HEK293 (cell line): ENCODE results near the gene FOXS1.

Experiments used
- CTCF ChIA-PET: fragments of 350-600 bp; formaldehyde crosslinking; extraction: SDS; loops from one replicate; lab custom pipeline; 2021; ENCODE audit warnings: antibody characterized with exemption; lab: Yijun Ruan, JAX
- POLR2A ChIA-PET: fragments of 300-600 bp; formaldehyde crosslinking; extraction: SDS; loops from one replicate; lab custom pipeline; 2020; ENCODE audit warnings: antibody characterized with exemption, inconsistent platforms; lab: Yijun Ruan, JAX
- H3K27ac ChIP-seq: fragments of 200-500 bp; sonication (Bioruptor generic); 2 replicates; pipeline ENCODE4 v1.5.1; 2014; ENCODE audit warnings: low read depth, low read length, control low read depth, inconsistent platforms; ENCODE audit errors: extremely low read depth
- H3K36me3 ChIP-seq, 2 experiments: fragments of 200-500 bp in 1 of 2; sonication (Bioruptor generic) in 1 of 2; 1 replicate in 1 of 2; 2 replicates in 1 of 2; pipeline ENCODE4 v1.5.1; 2014 to 2017; ENCODE audit warnings: inconsistent platforms in 2 of 2, low read length in 2 of 2; ENCODE audit not compliant: control insufficient read depth in 2 of 2, insufficient read depth in 1 of 2
- H3K4me1 ChIP-seq: fragments of 200-500 bp; sonication (Bioruptor generic); 2 replicates; pipeline ENCODE4 v1.5.1; 2014; ENCODE audit warnings: mild to moderate bottlenecking, low read length, inconsistent platforms; ENCODE audit not compliant: control insufficient read depth, insufficient read depth
- H3K4me3 ChIP-seq: 2 replicates; pipeline ENCODE4 v1.5.1; 2011; ENCODE audit warnings: low read depth, mild to moderate bottlenecking, control low read depth, low read length, moderate library complexity
- H3K9me3 ChIP-seq: fragments of 200-500 bp; sonication (Bioruptor generic); 2 replicates; pipeline ENCODE4 v1.5.1; 2014; ENCODE audit warnings: low read depth, low read length, inconsistent platforms; ENCODE audit not compliant: control insufficient read depth, insufficient read depth
- ATF2 ChIP-seq: fragments of 450-650 bp; formaldehyde crosslinking; IDR thresholded peaks from 2 replicates; pipeline ENCODE4 v1.5.1; 2016; ENCODE audit warnings: missing biosample characterization, missing genetic modification characterization, low read depth
- CTCF ChIP-seq: fragments of 450-650 bp; formaldehyde crosslinking; IDR thresholded peaks from 2 replicates; pipeline ENCODE4 v1.5.1; 2016; ENCODE audit warnings: missing biosample characterization, missing genetic modification characterization
- GLIS2 ChIP-seq: fragments of 450-650 bp; formaldehyde crosslinking; IDR thresholded peaks from 2 replicates; pipeline ENCODE4 v1.5.1; 2016; ENCODE audit warnings: missing biosample characterization, missing genetic modification characterization
- PRDM1 ChIP-seq: fragments of 450-650 bp; formaldehyde crosslinking; IDR thresholded peaks from 2 replicates; pipeline ENCODE4; 2016; ENCODE audit warnings: missing biosample characterization, missing genetic modification characterization
- REPIN1 ChIP-seq: fragments of 450-650 bp; formaldehyde crosslinking; IDR thresholded peaks from 2 replicates; pipeline ENCODE4 v1.5.1; 2017; ENCODE audit warnings: missing biosample characterization, missing genetic modification characterization, low read depth
- SALL2 ChIP-seq: fragments of 450-650 bp; formaldehyde crosslinking; IDR thresholded peaks from 2 replicates; pipeline ENCODE4 v1.5.0; 2017; ENCODE audit warnings: missing biosample characterization, mild to moderate bottlenecking, missing genetic modification characterization, borderline replicate concordance
- YY1 ChIP-seq: fragments of 450-650 bp; formaldehyde crosslinking; IDR thresholded peaks from 2 replicates; pipeline ENCODE4 v1.5.1; 2018; ENCODE audit warnings: missing biosample characterization, missing genetic modification characterization
- ZBTB21 ChIP-seq: fragments of 450-650 bp; formaldehyde crosslinking; IDR thresholded peaks from 2 replicates; pipeline ENCODE4 v1.5.1; 2017; ENCODE audit warnings: missing biosample characterization, missing genetic modification characterization
- ZNF10 ChIP-seq: fragments of 450-650 bp; formaldehyde crosslinking; IDR thresholded peaks from 2 replicates; pipeline ENCODE4 v1.5.1; 2017; ENCODE audit warnings: missing biosample characterization, missing genetic modification characterization
- ZNF169 ChIP-seq: fragments of 450-650 bp; formaldehyde crosslinking; IDR thresholded peaks from 2 replicates; pipeline ENCODE4 v1.5.1; 2016; ENCODE audit warnings: missing biosample characterization, missing genetic modification characterization
- ZNF2 ChIP-seq: fragments of 450-650 bp; formaldehyde crosslinking; IDR thresholded peaks from 2 replicates; pipeline ENCODE4 v1.5.1; 2016; ENCODE audit warnings: missing biosample characterization, missing genetic modification characterization
- ZNF266 ChIP-seq: fragments of 450-650 bp; formaldehyde crosslinking; IDR thresholded peaks from 2 replicates; pipeline ENCODE4 v1.5.1; 2016; ENCODE audit warnings: missing biosample characterization, missing genetic modification characterization, low read depth
- ZNF37A ChIP-seq: fragments of 450-650 bp; IDR thresholded peaks from 2 replicates; pipeline ENCODE4 v1.5.1; 2018; ENCODE audit warnings: missing biosample characterization, missing genetic modification characterization
- ZNF473 ChIP-seq: fragments of 450-650 bp; formaldehyde crosslinking; IDR thresholded peaks from 2 replicates; pipeline ENCODE4 v1.5.1; 2017; ENCODE audit warnings: missing biosample characterization, missing genetic modification characterization
- ZNF48 ChIP-seq: fragments of 450-650 bp; formaldehyde crosslinking; IDR thresholded peaks from 2 replicates; pipeline ENCODE4 v1.5.1; 2016; ENCODE audit warnings: missing biosample characterization, missing genetic modification characterization
- ZNF529 ChIP-seq: fragments of 450-650 bp; formaldehyde crosslinking; IDR thresholded peaks from 2 replicates; pipeline ENCODE4 v1.5.1; 2017; ENCODE audit warnings: missing genetic modification characterization, missing biosample characterization; ENCODE audit not compliant: insufficient replicate concordance
- ZNF580 ChIP-seq: fragments of 450-650 bp; formaldehyde crosslinking; IDR thresholded peaks from 2 replicates; pipeline ENCODE4 v1.5.1; 2016; ENCODE audit warnings: missing biosample characterization, missing genetic modification characterization
- ZNF623 ChIP-seq: fragments of 450-650 bp; formaldehyde crosslinking; IDR thresholded peaks from 2 replicates; pipeline ENCODE4 v1.5.1; 2016; ENCODE audit warnings: missing biosample characterization, missing genetic modification characterization
- ZSCAN16 ChIP-seq: fragments of 450-650 bp; formaldehyde crosslinking; IDR thresholded peaks from 2 replicates; pipeline ENCODE4 v1.5.1; 2016; ENCODE audit warnings: missing biosample characterization, missing genetic modification characterization
- ZSCAN30 ChIP-seq: fragments of 450-650 bp; IDR thresholded peaks from 2 replicates; pipeline ENCODE4 v1.5.1; 2018; ENCODE audit warnings: missing biosample characterization, mild to moderate bottlenecking, missing genetic modification characterization, moderate library complexity

Gene FOXS1

GRCh38 chr20:31843881-31844280 is 1.5 kb downstream of the FOXS1 start:
- CTCF ChIA-PET, result interaction anchor here (0.6 to 3.7 kb wide), 5 partner anchors 9 to 188 kb away, joined by 3 to 17 read pairs (median 6); partner anchors contain the start of gene PDRG1
- TF ChIP-seq ZSCAN30 (tag by site-specific recombination) (no peak), CTCF (tag by site-specific recombination) (no peak), ZNF169 (no peak), ZNF48 (tag by site-specific recombination) (no peak), REPIN1 (tag by site-specific recombination) (no peak), ATF2 (tag by site-specific recombination) (no peak), ZNF10 (tag by site-specific recombination) (no peak), YY1 (no peak), ZBTB21 (no peak), PRDM1 (tag by site-specific recombination) (0 out of 2 replicates have a peak, but pooled peaks have one; percentile 52), GLIS2 (0 out of 2 replicates have a peak, but pooled peaks have one; percentile 41), ZNF473 (no peak), ZNF580 (tag by site-specific recombination) (no peak)
- POLR2A ChIA-PET, result no interaction called here

GRCh38 chr20:31843288-31843687 is 2.1 kb downstream of the FOXS1 start:
- TF ChIP-seq ZNF529 (tag by site-specific recombination) (no peak), ZNF623 (tag by site-specific recombination) (no peak), SALL2 (tag by site-specific recombination) (no peak), ZNF2 (tag by site-specific recombination) (no peak), ZSCAN16 (tag by site-specific recombination) (no peak), ZNF266 (no peak), ZNF37A (tag by site-specific recombination) (no peak)
- no peaks in the 10 kb centered on the region for H3K36me3 ChIP-seq
- no peaks in the 10 kb centered on the region for H3K4me1 ChIP-seq
- H3K4me3 ChIP-seq, result no peak overlapping the region
- no peak overlapping the region for H3K27ac ChIP-seq
- ChIA-PET POLR2A (no interaction called here), CTCF (interaction anchor here (1.1 to 3.7 kb wide), 3 partner anchors 9 to 109 kb away, joined by 4 to 17 read pairs (median 11); partner anchors contain the start of gene PDRG1)
- H3K9me3 ChIP-seq, result no peaks in the 10 kb centered on the region

More at GRCh38 chr20:31843881-31844280, 1.5 kb downstream of the FOXS1 start:
- H3K36me3 ChIP-seq, result no peaks in the 10 kb centered on the region
- H3K27ac ChIP-seq, result no peak overlapping the region
- H3K4me1 ChIP-seq, result no peaks in the 10 kb centered on the region
- H3K4me3 ChIP-seq, result no peak overlapping the region
- no peaks in the 10 kb centered on the region for H3K9me3 ChIP-seq
